Measurements from ENCODE around the gene UBA5. TPM values are rescaled to one million over a fixed set of nuclear protein-coding genes. Genes with fewer than 3 reads are reported as not detected.

The UBA5 gene
- polyA plus RNA-seq, 3 donors, result 9.3 to 19.5 (median 13.8) TPM

- H3K27ac Mint-ChIP-seq, result no peak overlapping the region
- H3K4me1 ChIP-seq (ENCODE audit: control insufficient read depth in 1 of 2, insufficient read depth in 2 of 2, low read length in 2 of 2), result no peaks in the 10 kb centered on the region
- H3K36me3 Mint-ChIP-seq, result peaks cover 11 to 24% of the 10 kb centered on the region in 2 donors
- no peaks in the 10 kb centered on the region for H3K79me2 ChIP-seq (ENCODE audit: insufficient read depth, low read length)
- peaks cover 0 to 2% (median 0%) of the 10 kb centered on the region in 7 donors for H3K9me3 Mint-ChIP-seq
- no peak overlapping the region for H3K4me3 Mint-ChIP-seq
- no peak overlapping the region for H2AFZ ChIP-seq (ENCODE audit: insufficient read depth, low read depth, low read length, poor library complexity, severe bottlenecking)
- no peaks in the 10 kb centered on the region for H3K27me3 ChIP-seq (ENCODE audit: control insufficient read depth in 2 of 2, insufficient read depth in 2 of 2, low read length in 2 of 2)
- no peak overlapping the region for H3K27ac ChIP-seq (ENCODE audit: low read depth in 1 of 2, low read length in 2 of 2)
- DNase-seq, result peak; percentile 5 to 45 (median 31)
- peaks cover 0 to 1% (median 0%) of the 10 kb centered on the region in 3 donors for H3K27me3 Mint-ChIP-seq (ENCODE audit: low read depth in 3 of 3)
- H3K4me3 ChIP-seq (replicated peaks in 1 of 3; ENCODE audit: low read depth in 2 of 3, low read length in 3 of 3), result no peak overlapping the region
- no peak overlapping the region for H3K4me2 ChIP-seq (replicated peaks; ENCODE audit: extremely low read depth, low read length, poor library complexity, severe bottlenecking)
- intact Hi-C loops (cut with micrococcal nuclease), result loop anchor here (1.0 to 2.0 kb wide), 2 partner anchors 105 to 106 kb away; no protein-coding TSS in a partner anchor
- H3K9ac ChIP-seq (ENCODE audit: insufficient read depth, low read length, poor library complexity, severe bottlenecking), result no peak overlapping the region
- peaks cover 8% of the 10 kb centered on the region for H3K4me1 Mint-ChIP-seq
- TF ChIP-seq, protein P1, sequence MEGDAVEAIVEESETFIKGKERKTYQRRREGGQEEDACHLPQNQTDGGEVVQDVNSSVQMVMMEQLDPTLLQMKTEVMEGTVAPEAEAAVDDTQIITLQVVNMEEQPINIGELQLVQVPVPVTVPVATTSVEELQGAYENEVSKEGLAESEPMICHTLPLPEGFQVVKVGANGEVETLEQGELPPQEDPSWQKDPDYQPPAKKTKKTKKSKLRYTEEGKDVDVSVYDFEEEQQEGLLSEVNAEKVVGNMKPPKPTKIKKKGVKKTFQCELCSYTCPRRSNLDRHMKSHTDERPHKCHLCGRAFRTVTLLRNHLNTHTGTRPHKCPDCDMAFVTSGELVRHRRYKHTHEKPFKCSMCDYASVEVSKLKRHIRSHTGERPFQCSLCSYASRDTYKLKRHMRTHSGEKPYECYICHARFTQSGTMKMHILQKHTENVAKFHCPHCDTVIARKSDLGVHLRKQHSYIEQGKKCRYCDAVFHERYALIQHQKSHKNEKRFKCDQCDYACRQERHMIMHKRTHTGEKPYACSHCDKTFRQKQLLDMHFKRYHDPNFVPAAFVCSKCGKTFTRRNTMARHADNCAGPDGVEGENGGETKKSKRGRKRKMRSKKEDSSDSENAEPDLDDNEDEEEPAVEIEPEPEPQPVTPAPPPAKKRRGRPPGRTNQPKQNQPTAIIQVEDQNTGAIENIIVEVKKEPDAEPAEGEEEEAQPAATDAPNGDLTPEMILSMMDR (IDR thresholded peaks at IDR 0.05), result peak; percentile 80
- no peaks in the 10 kb centered on the region for H4K20me1 ChIP-seq (ENCODE audit: insufficient read depth, low read length)
- WGBS (ENCODE audit: insufficient coverage), result no CpG with 5 or more reads among the region's 5 CpGs
- no peaks in the 10 kb centered on the region for H3K9me3 ChIP-seq (replicated peaks in 1 of 2; ENCODE audit: control insufficient read depth in 1 of 2, insufficient read depth in 1 of 2, low read length in 2 of 2)
- H3K36me3 ChIP-seq (replicated peaks in 1 of 2; ENCODE audit: control insufficient read depth in 1 of 2, insufficient read depth in 2 of 2, low read length in 2 of 2), result peaks cover 4 to 27% of the 10 kb centered on the region in 2 donors
Measured at GRCh38 chr3:132641837-132642538, 18.1 kb upstream of the UBA5 start.

DNA sequence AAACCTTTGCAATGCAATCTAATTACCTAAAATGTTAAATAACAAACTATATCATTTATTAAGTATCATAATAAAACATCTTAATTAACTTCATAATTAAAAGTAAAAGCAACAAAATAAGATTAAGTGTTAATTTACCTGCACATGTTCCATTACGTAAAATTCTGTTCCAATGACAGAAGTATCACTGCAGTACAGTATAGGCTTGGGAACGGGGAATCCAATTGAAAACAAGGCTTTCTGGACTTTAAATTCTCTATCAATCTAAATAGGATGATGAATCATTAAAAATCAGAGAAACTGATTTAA, 17.6 kb upstream of the UBA5 start:
- H3K9ac ChIP-seq (ENCODE audit: insufficient read depth, low read length, poor library complexity, severe bottlenecking), result no peak overlapping the region
- H4K20me1 ChIP-seq (ENCODE audit: insufficient read depth, low read length), result no peaks in the 10 kb centered on the region
- intact Hi-C loops (cut with micrococcal nuclease), result loop anchor here (1.0 to 2.0 kb wide), 2 partner anchors 106 kb away; no protein-coding TSS in a partner anchor
- Mint-ChIP-seq H3K27me3 (ENCODE audit: low read depth in 3 of 3) (peaks cover 0 to 1% (median 0%) of the 10 kb centered on the region in 3 donors), H3K27ac (no peak overlapping the region), H3K4me1 (peaks cover 8% of the 10 kb centered on the region), H3K9me3 (peaks cover 0 to 2% (median 0%) of the 10 kb centered on the region in 7 donors), H3K4me3 (no peak overlapping the region), H3K36me3 (peaks cover 8 to 21% of the 10 kb centered on the region in 2 donors)
- H3K4me2 ChIP-seq (replicated peaks; ENCODE audit: extremely low read depth, low read length, poor library complexity, severe bottlenecking), result no peak overlapping the region
- DNase-seq, result no peak
- TF ChIP-seq, protein P1 (IDR thresholded peaks at IDR 0.05), result peak; percentile 38
- no peak overlapping the region for H2AFZ ChIP-seq (ENCODE audit: insufficient read depth, low read depth, low read length, poor library complexity, severe bottlenecking)
- no peaks in the 10 kb centered on the region for H3K4me1 ChIP-seq (ENCODE audit: control insufficient read depth in 1 of 2, insufficient read depth in 2 of 2, low read length in 2 of 2)
- H3K27ac ChIP-seq (ENCODE audit: low read depth in 1 of 2, low read length in 2 of 2), result no peak overlapping the region
- H3K36me3 ChIP-seq (replicated peaks in 1 of 2; ENCODE audit: control insufficient read depth in 1 of 2, insufficient read depth in 2 of 2, low read length in 2 of 2), result peaks cover 4 to 25% of the 10 kb centered on the region in 2 donors
- no peaks in the 10 kb centered on the region for H3K27me3 ChIP-seq (ENCODE audit: control insufficient read depth in 2 of 2, insufficient read depth in 2 of 2, low read length in 2 of 2)
- WGBS (ENCODE audit: insufficient coverage), result no CpG with 5 or more reads among the region's 2 CpGs
- H3K79me2 ChIP-seq (ENCODE audit: insufficient read depth, low read length), result no peaks in the 10 kb centered on the region
- H3K4me3 ChIP-seq (replicated peaks in 1 of 3; ENCODE audit: low read depth in 2 of 3, low read length in 3 of 3), result no peak overlapping the region
- H3K9me3 ChIP-seq (replicated peaks in 1 of 2; ENCODE audit: control insufficient read depth in 1 of 2, insufficient read depth in 1 of 2, low read length in 2 of 2), result no peaks in the 10 kb centered on the region

Data from CD14-positive monocyte (primary cell).